HG03025 (cell line): ENCODE results near the gene SF3A2.
"Not testable (repeated sequence)": the region's sequence is repeated elsewhere in the genome, so short reads cannot be mapped to it uniquely, and the experiment has no call there.

Experiments used
- ATAC-seq: cut with Tn5 transposase; IDR thresholded peaks from one replicate; pipeline ENCODE4 v1.9.1; 2021; ENCODE audit warnings: mild to moderate bottlenecking, moderate library complexity; ENCODE audit not compliant: unreplicated experiment, low FRiP score

The SF3A2 gene

GRCh38 chr19:2236314-2237050 is at the start of gene SF3A2, which contains the start of gene PLEKHJ1:
Gene SF3A2, plus strand, starts transcription at chr19:2236824. Its CDS starts 6,595 bp downstream, at chr19:2243419.
Gene PLEKHJ1, minus strand, starts transcription at chr19:2236329. Its CDS starts 81 bp downstream, at chr19:2236248.
- ATAC-seq, result peak; percentile 60

GRCh38 chr19:2187159-2187558 is 49.5 kb upstream of the SF3A2 start:
- no peak for ATAC-seq

GRCh38 chr19:2188708-2189385 is 47.8 kb upstream of the SF3A2 start:
- no peak for ATAC-seq

GRCh38 chr19:2189880-2190279 is 46.7 kb upstream of the SF3A2 start:
- no peak for ATAC-seq

- ATAC-seq, result no peak
Observed at GRCh38 chr19:2190848-2191455, 45.7 kb upstream of the SF3A2 start.

- ATAC-seq, result no peak
Observed at GRCh38 chr19:2191456-2192310, 44.9 kb upstream of the SF3A2 start.

- no peak for ATAC-seq
Observed at GRCh38 chr19:2192862-2193261, 43.8 kb upstream of the SF3A2 start.

GRCh38 chr19:2193807-2194206 is 42.8 kb upstream of the SF3A2 start:
- ATAC-seq, result no peak

GRCh38 chr19:2194513-2195078 is 42.0 kb upstream of the SF3A2 start:
- ATAC-seq, result no peak

GRCh38 chr19:2195361-2195760 is 41.3 kb upstream of the SF3A2 start:
- no peak for ATAC-seq

GRCh38 chr19:2195914-2196313 is 40.7 kb upstream of the SF3A2 start:
- ATAC-seq, result no peak

- no peak for ATAC-seq
Observed at GRCh38 chr19:2197270-2197669, 39.4 kb upstream of the SF3A2 start.

GRCh38 chr19:2198317-2198716 is 38.3 kb upstream of the SF3A2 start:
- no peak for ATAC-seq

GRCh38 chr19:2199215-2199614 is 37.4 kb upstream of the SF3A2 start:
- ATAC-seq, result no peak

- ATAC-seq, result no peak
Observed at GRCh38 chr19:2199861-2200623, 36.6 kb upstream of the SF3A2 start.

GRCh38 chr19:2200624-2201294 is 35.9 kb upstream of the SF3A2 start:
- not testable (repeated sequence) for ATAC-seq

- ATAC-seq, result no peak
Observed at GRCh38 chr19:2201473-2202148, 35.0 kb upstream of the SF3A2 start.

- ATAC-seq, result no peak
Observed at GRCh38 chr19:2202366-2202765, 34.3 kb upstream of the SF3A2 start.
